ENCODE results near the gene CABP5. TPM values are rescaled to one million over a fixed set of nuclear protein-coding genes. Genes with fewer than 3 reads are reported as not detected.

CABP5 gene
- total RNA-seq, 1 donor from 2014 or later, result not detected

DNA sequence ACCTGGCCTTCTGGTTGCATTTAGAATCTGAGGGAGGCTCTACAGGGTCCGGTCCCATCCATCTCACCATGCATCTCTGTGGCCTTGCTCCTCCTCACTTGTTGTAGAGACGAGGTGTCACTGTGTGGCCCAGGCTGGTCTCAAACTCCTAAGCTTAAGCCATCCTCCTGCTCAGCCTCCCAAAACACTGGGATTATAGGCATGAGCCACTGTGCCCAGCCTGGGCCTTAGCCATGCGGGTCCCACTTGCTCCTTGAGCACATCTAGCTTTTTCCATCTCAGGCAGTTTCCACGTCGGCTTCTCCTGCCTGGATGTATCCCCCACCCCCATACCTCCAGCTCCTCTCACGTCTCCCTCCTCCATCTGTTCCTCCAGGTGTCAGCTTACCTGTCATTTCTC lies 39.6 kb downstream of the CABP5 start:
- H3K36me3 ChIP-seq (ENCODE audit: control insufficient read depth in 3 of 3, insufficient read depth in 3 of 3, low read length in 3 of 3), result no peaks in the 10 kb centered on the region
- no peaks in the 10 kb centered on the region for H3K4me1 ChIP-seq (ENCODE audit: control insufficient read depth in 3 of 3, insufficient read depth in 3 of 3, low read length in 3 of 3)
- H3K27me3 ChIP-seq (ENCODE audit: control insufficient read depth in 3 of 3, insufficient read depth in 3 of 3, low read length in 3 of 3), result peaks cover 0 to 16% (median 3%) of the 10 kb centered on the region in 3 donors
- H3K27ac ChIP-seq (ENCODE audit: low read depth, low read length), result no peak overlapping the region
- no peak overlapping the region for H3K4me3 ChIP-seq (ENCODE audit: low read length in 3 of 3)
- peaks cover 0 to 6% (median 1%) of the 10 kb centered on the region in 3 donors for H3K9me3 ChIP-seq (ENCODE audit: control insufficient read depth in 3 of 3, low read length in 3 of 3)
- H3K9ac ChIP-seq (ENCODE audit: low read depth in 1 of 3, low read length in 3 of 3), result no peak overlapping the region

DNA sequence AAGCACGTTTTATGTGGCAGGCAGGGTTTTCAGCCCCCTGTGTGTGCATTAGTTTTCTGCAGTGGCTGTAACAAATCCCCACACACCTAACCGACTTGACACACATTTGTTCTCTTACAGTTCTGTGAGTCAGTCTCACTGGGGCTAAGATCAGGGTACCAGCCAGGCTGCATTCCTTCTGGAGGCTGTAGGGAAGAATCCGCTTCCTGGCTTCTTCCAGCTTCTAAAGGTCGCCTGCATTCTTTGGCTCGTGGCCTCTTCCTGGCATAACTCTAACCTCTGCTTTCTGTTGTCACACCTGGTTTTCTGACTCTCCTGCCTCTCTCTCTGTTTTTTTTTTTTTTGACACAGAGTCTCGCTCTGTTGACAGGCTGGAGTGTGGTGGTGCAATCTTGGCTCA lies 43.0 kb downstream of the CABP5 start:
- Histone ChIP-seq H3K36me3 (ENCODE audit: control insufficient read depth in 3 of 3, insufficient read depth in 3 of 3, low read length in 3 of 3) (no peaks in the 10 kb centered on the region), H3K27ac (ENCODE audit: low read depth, low read length) (no peak overlapping the region), H3K27me3 (ENCODE audit: control insufficient read depth in 3 of 3, insufficient read depth in 3 of 3, low read length in 3 of 3) (peaks cover 0 to 12% (median 4%) of the 10 kb centered on the region in 3 donors), H3K4me3 (ENCODE audit: low read length in 3 of 3) (no peak overlapping the region), H3K9me3 (ENCODE audit: control insufficient read depth in 3 of 3, low read length in 3 of 3) (peaks cover 0 to 6% (median 0%) of the 10 kb centered on the region in 3 donors), H3K4me1 (ENCODE audit: control insufficient read depth in 3 of 3, insufficient read depth in 3 of 3, low read length in 3 of 3) (no peaks in the 10 kb centered on the region), H3K9ac (ENCODE audit: low read depth in 1 of 3, low read length in 3 of 3) (no peak overlapping the region)

DNA sequence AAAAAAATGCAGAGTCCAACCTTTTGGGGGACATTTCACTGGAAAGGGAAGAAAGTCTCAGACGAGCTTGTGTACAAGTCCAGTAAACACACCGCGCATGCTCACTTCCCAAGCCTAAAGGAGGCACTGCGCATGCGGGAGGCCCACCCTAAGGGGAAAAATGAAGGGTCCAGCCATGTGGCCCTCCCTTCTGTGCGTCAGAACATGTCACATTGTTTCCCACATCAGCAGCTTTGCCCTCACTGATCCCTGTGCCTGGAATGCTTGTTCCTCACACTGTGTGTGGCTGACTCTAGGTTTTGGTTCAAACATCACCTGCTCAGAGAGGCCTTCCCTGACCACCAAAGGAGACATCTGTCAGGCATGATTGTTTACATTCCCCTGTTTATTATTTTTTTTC lies 45.1 kb downstream of the CABP5 start:
- Histone ChIP-seq H3K9ac (ENCODE audit: low read depth in 1 of 3, low read length in 3 of 3) (no peak overlapping the region), H3K9me3 (ENCODE audit: control insufficient read depth in 3 of 3, low read length in 3 of 3) (peaks cover 0 to 6% (median 0%) of the 10 kb centered on the region in 3 donors), H3K4me1 (ENCODE audit: control insufficient read depth in 3 of 3, insufficient read depth in 3 of 3, low read length in 3 of 3) (no peaks in the 10 kb centered on the region), H3K4me3 (ENCODE audit: low read length in 3 of 3) (no peak overlapping the region), H3K27ac (ENCODE audit: low read depth, low read length) (no peak overlapping the region), H3K27me3 (ENCODE audit: control insufficient read depth in 3 of 3, insufficient read depth in 3 of 3, low read length in 3 of 3) (peaks cover 0 to 5% (median 5%) of the 10 kb centered on the region in 3 donors), H3K36me3 (ENCODE audit: control insufficient read depth in 3 of 3, insufficient read depth in 3 of 3, low read length in 3 of 3) (no peaks in the 10 kb centered on the region)

DNA sequence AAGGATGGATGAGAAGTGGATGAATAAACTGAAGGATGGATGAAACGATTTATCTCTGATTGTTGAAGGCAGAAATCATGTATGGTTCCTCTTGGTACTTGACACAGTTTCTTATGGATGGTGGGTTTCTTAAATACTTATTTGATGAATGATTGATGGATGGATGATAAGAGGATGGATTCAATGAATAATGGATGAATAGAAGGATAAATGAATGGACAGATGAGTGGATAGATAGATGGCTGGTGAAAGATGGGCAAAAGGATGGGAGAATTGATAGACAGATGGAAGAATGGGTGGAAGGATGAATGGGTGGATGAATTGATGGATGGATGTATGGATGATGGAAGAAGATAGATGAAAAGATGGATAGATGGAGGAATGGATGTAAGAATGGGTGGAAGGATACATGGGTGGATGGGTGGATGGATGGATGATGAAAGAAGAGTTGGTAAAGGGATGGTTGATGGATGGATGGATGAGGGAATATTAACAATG lies 47.6 kb downstream of the CABP5 start:
- peaks cover 3 to 5% (median 3%) of the 10 kb centered on the region in 3 donors for H3K27me3 ChIP-seq (ENCODE audit: control insufficient read depth in 3 of 3, insufficient read depth in 3 of 3, low read length in 3 of 3)
- H3K36me3 ChIP-seq (ENCODE audit: control insufficient read depth in 3 of 3, insufficient read depth in 3 of 3, low read length in 3 of 3), result no peaks in the 10 kb centered on the region
- no peak overlapping the region for H3K27ac ChIP-seq (ENCODE audit: low read depth, low read length)
- H3K9ac ChIP-seq (ENCODE audit: low read depth in 1 of 3, low read length in 3 of 3), result no peak overlapping the region
- H3K4me1 ChIP-seq (ENCODE audit: control insufficient read depth in 3 of 3, insufficient read depth in 3 of 3, low read length in 3 of 3), result no peaks in the 10 kb centered on the region
- peaks cover 0 to 6% (median 0%) of the 10 kb centered on the region in 3 donors for H3K9me3 ChIP-seq (ENCODE audit: control insufficient read depth in 3 of 3, low read length in 3 of 3)
- no peak overlapping the region for H3K4me3 ChIP-seq (ENCODE audit: low read length in 3 of 3)

DNA sequence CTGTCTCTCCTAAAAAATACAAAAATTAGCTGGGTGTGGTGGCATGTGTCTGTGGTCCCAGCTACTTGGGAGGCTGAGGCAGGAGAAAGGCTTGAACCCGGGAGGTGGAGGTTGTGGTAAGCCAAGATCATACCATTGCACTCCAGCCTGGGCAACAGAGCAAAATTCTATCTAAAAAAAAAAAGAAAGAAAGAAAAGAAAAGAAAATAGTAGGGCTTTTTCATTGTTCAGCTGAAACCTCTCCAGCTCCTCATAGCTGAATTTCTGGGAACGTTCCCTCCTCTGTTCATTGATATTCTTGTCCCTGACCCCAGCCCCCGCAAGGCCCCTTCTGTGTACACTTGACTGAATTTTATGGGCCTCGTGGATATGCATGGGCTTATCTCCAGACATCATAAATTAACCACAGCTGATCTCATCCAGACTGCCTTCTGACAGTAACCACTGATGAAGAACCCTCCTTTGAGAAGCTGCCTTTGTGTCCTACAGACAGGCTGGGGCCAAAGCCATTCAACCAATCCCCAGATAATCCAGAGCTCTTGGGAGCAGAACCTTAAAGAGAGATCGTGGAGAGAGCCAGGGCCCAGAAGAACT lies 49.6 kb downstream of the CABP5 start, which contains the start of gene ELSPBP1:
ELSPBP1 (plus strand) TSS at position 424 of the 594 bp plus-strand sequence. CDS start 14,036 bp downstream, outside the sequence.
- Histone ChIP-seq H3K36me3 (ENCODE audit: control insufficient read depth in 3 of 3, insufficient read depth in 3 of 3, low read length in 3 of 3) (no peaks in the 10 kb centered on the region), H3K4me3 (ENCODE audit: low read length in 3 of 3) (no peak within 1 kb of the TSS), H3K4me1 (ENCODE audit: control insufficient read depth in 3 of 3, insufficient read depth in 3 of 3, low read length in 3 of 3) (no peaks in the 10 kb centered on the region), H3K27me3 (ENCODE audit: control insufficient read depth in 3 of 3, insufficient read depth in 3 of 3, low read length in 3 of 3) (peaks cover 3 to 10% (median 6%) of the 10 kb centered on the region in 3 donors), H3K27ac (ENCODE audit: low read depth, low read length) (no peak within 1 kb of the TSS), H3K9me3 (ENCODE audit: control insufficient read depth in 3 of 3, low read length in 3 of 3) (no peaks in the 10 kb centered on the region), H3K9ac (ENCODE audit: low read depth in 1 of 3, low read length in 3 of 3) (no peak within 1 kb of the TSS)

DNA sequence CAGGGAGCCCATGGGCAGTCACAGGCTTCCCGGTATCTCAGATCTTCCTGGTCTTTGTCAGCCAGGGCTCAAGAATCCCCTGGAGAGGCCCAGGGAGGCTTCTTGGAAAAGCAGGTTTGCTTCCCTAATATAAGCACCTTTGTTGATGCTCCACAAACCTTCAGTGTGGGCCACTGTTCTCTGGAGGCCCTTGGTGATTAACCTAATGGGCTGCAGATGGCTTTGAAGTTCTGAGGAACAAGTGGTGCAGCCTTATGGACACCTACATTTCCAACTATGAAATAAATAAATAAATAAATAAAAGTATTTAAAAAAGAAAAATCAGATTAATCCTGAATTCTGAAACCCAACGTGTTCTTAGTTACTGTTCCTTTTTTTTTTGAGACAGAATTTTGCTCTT lies 51.8 kb downstream of the CABP5 start, which contains the start of gene BSPH1:
BSPH1 (minus strand) TSS at position 101 of the 400 bp plus-strand sequence; CDS start at position 12, 89 bp downstream.
- Histone ChIP-seq H3K9ac (ENCODE audit: low read depth in 1 of 3, low read length in 3 of 3) (no peak within 1 kb of the TSS), H3K27ac (ENCODE audit: low read depth, low read length) (no peak within 1 kb of the TSS), H3K27me3 (ENCODE audit: control insufficient read depth in 3 of 3, insufficient read depth in 3 of 3, low read length in 3 of 3) (peaks cover 3 to 14% (median 7%) of the 10 kb centered on the region in 3 donors), H3K36me3 (ENCODE audit: control insufficient read depth in 3 of 3, insufficient read depth in 3 of 3, low read length in 3 of 3) (no peaks in the 10 kb centered on the region), H3K4me3 (ENCODE audit: low read length in 3 of 3) (no peak within 1 kb of the TSS), H3K9me3 (ENCODE audit: control insufficient read depth in 3 of 3, low read length in 3 of 3) (no peaks in the 10 kb centered on the region), H3K4me1 (ENCODE audit: control insufficient read depth in 3 of 3, insufficient read depth in 3 of 3, low read length in 3 of 3) (no peaks in the 10 kb centered on the region)

DNA sequence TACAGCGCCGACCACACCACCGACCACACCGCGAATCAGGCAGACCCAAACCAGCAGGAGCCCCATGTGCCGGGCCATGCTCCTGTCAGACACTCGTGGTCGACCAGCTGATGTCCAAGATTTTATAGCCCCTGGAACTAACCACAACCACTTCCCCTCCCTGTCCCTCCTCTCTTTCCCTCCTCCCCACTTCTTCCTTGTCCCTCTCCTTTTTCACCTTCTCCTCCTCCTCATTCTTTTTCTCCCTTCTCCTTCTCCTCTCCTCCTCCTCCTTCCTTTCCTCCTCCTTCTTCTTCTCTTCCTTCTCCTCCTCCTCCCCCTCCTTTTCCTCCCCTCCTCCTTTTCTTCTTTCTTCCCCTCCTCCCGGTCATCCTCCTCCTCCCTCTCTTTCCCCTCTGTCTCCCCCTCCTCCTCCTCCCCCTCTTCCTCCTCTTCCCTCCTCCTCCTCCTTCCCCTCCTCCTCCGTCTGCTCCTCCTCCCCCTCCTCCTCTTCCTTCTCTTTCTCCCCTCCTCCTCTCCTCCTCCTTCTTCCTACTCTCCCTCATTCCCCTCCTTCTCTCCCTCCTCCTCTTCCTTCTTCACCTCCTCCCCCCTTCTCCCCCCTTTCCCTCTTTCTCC lies 52.6 kb downstream of the CABP5 start:
- no peaks in the 10 kb centered on the region for H3K9me3 ChIP-seq (ENCODE audit: control insufficient read depth in 3 of 3, low read length in 3 of 3)
- H3K4me1 ChIP-seq (ENCODE audit: control insufficient read depth in 3 of 3, insufficient read depth in 3 of 3, low read length in 3 of 3), result no peaks in the 10 kb centered on the region
- H3K36me3 ChIP-seq (ENCODE audit: control insufficient read depth in 3 of 3, insufficient read depth in 3 of 3, low read length in 3 of 3), result no peaks in the 10 kb centered on the region
- no peak overlapping the region for H3K27ac ChIP-seq (ENCODE audit: low read depth, low read length)
- H3K4me3 ChIP-seq (ENCODE audit: low read length in 3 of 3), result no peak overlapping the region
- H3K27me3 ChIP-seq (ENCODE audit: control insufficient read depth in 3 of 3, insufficient read depth in 3 of 3, low read length in 3 of 3), result peaks cover 3 to 14% (median 8%) of the 10 kb centered on the region in 3 donors
- no peak overlapping the region for H3K9ac ChIP-seq (ENCODE audit: low read depth in 1 of 3, low read length in 3 of 3)

Other genes starting within 250 kb of the CABP5 start
- gene TPRX1, start 239.5 kb downstream of the CABP5 start, total RNA-seq, result not detected
- not detected for gene CRX, start 222.1 kb downstream of the CABP5 start, total RNA-seq
- not detected for gene TPRX2, start 184.8 kb downstream of the CABP5 start, total RNA-seq
- gene SULT2A1, start 157.8 kb downstream of the CABP5 start, total RNA-seq, result not detected
- not detected for gene BSPH1, start 51.9 kb downstream of the CABP5 start, total RNA-seq
- gene ELSPBP1, start 49.4 kb downstream of the CABP5 start, total RNA-seq, result not detected
- gene PLA2G4C, start 66.7 kb upstream of the CABP5 start, total RNA-seq, result 33.9 TPM
- gene LIG1, start 126.3 kb upstream of the CABP5 start, total RNA-seq, result 14.6 TPM
- 1.6 TPM for gene ZSWIM9, start 126.6 kb upstream of the CABP5 start, total RNA-seq
- gene CARD8, start 211.8 kb upstream of the CABP5 start, total RNA-seq, result 26.6 TPM
- gene ZNF114, start 226.0 kb upstream of the CABP5 start, total RNA-seq, result 2.6 TPM

Data from skeletal muscle tissue (tissue), 4 donors.